Thymus (tissue), 11 donors: ENCODE data around the gene STXBP6. TPM values are rescaled to one million over a fixed set of nuclear protein-coding genes. Genes with fewer than 3 reads are reported as not detected.
"Not testable (repeated sequence)": the region's sequence is repeated elsewhere in the genome, so short reads cannot be mapped to it uniquely, and the experiment has no call there.

Experiments used
- DNase-seq, 9 donors: peaks; one replicate each; pipeline ENCODE4 v3.0.0-alpha.2; 2013; ENCODE audit warnings: low spot score in 9 of 9, low read depth in 6 of 9, missing footprints in 1 of 9
- H3K27ac ChIP-seq, 2 donors: one replicate each; pipeline ENCODE4 v1.5.1; 2013; ENCODE audit warnings: control low read depth in 1 of 2, low read depth in 1 of 2, low read length in 1 of 2, mild to moderate bottlenecking in 1 of 2, moderate library complexity in 1 of 2
- H3K27me3 ChIP-seq, 2 donors: one replicate each; pipeline ENCODE4 v1.5.1; 2013; ENCODE audit warnings: low read length in 1 of 2; ENCODE audit not compliant: control insufficient read depth in 2 of 2, insufficient read depth in 1 of 2
- H3K36me3 ChIP-seq, 2 donors: one replicate each; pipeline ENCODE4 v1.5.1; 2013; ENCODE audit warnings: low read length in 1 of 2, mild to moderate bottlenecking in 1 of 2, moderate library complexity in 1 of 2; ENCODE audit not compliant: control insufficient read depth in 2 of 2, insufficient read depth in 2 of 2
- H3K4me1 ChIP-seq, 2 donors: one replicate each; pipeline ENCODE4 v1.5.1; 2013; ENCODE audit warnings: low read length in 2 of 2; ENCODE audit not compliant: control insufficient read depth in 2 of 2, insufficient read depth in 2 of 2
- H3K4me3 ChIP-seq, 2 donors: one replicate each; pipeline ENCODE4 v1.5.1; 2013; ENCODE audit warnings: low read length in 2 of 2, control low read depth in 1 of 2, mild to moderate bottlenecking in 1 of 2
- H3K9me3 ChIP-seq, 2 donors: one replicate each; pipeline ENCODE4 v1.5.1; 2013; ENCODE audit warnings: low read length in 1 of 2, mild to moderate bottlenecking in 1 of 2; ENCODE audit not compliant: control insufficient read depth in 2 of 2, insufficient read depth in 1 of 2
- WGBS: extraction: QIAGEN DNeasy Blood & Tissue Kit; methylation state at CpG from one replicate; pipeline ENCODE4 v1.1.7; 2013; 5-methylcytosine and 5-hydroxymethylcytosine counted together
- polyA plus RNA-seq: library from polyadenylated mRNA; stranded (reverse); fragments of 200-250 nt; gene quantifications from one replicate; pipeline ENCODE4 v1.2.3, GENCODE V29; 2013
- total RNA-seq: library from RNA; stranded (reverse); fragments of 120-200 nt; gene quantifications from one replicate; pipeline ENCODE4 v1.2.4, GENCODE V29; 2013
- donor health status: healthy.

STXBP6 gene
- total and polyA plus RNA-seq, 2 donors = 6.9 to 8.3 TPM

DNA sequence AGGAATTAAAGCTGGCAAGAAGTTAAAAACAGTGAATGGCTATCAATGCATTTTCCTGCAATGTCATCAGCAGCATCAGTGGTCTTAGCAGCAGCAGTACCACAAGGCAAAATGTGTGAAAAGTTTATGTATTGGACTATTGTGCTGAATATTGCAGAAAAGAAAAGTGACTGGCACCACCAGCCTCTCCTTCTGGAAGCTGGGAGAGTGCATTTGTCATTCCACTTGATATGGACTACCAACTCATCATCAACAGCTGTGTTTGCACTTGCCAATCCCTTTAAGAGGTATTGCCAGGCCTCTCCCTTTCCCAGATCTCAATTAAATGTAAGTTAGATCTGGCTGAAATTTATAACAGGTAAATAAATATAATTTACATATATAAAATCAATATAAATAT, 265.0 kb downstream of the STXBP6 start:
- Histone ChIP-seq H3K27me3 (no peaks in the 10 kb centered on the region), H3K4me1 (no peaks in the 10 kb centered on the region), H3K27ac (no peak overlapping the region), H3K9me3 (no peaks in the 10 kb centered on the region), H3K4me3 (no peak overlapping the region), H3K36me3 (no peaks in the 10 kb centered on the region)
- DNase-seq = no peak

DNA sequence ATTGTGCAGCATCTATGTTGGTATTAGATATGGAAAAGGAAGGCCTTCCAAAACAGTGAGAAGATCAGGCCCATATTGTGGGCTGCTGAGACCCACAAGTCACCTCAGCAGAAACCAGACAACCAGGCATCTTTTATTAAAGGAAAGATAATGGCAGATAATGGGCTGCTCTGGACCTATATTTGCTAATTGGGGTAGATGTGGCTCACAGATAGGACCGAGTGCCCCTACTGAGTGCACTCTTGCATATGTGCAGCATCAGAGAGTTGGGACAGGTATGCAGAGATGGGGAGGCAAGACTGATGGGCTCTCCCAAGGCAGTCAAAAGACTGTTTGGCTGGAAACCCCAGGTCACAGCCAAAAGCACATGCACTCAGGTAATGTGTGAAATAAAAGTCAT, 266.2 kb downstream of the STXBP6 start:
- no peak for DNase-seq
- Histone ChIP-seq H3K4me1 (no peaks in the 10 kb centered on the region), H3K36me3 (no peaks in the 10 kb centered on the region), H3K9me3 (no peaks in the 10 kb centered on the region), H3K4me3 (no peak overlapping the region), H3K27ac (no peak overlapping the region), H3K27me3 (no peaks in the 10 kb centered on the region)
- WGBS = 95% methylated on average over 1 of the region's 1 CpG

DNA sequence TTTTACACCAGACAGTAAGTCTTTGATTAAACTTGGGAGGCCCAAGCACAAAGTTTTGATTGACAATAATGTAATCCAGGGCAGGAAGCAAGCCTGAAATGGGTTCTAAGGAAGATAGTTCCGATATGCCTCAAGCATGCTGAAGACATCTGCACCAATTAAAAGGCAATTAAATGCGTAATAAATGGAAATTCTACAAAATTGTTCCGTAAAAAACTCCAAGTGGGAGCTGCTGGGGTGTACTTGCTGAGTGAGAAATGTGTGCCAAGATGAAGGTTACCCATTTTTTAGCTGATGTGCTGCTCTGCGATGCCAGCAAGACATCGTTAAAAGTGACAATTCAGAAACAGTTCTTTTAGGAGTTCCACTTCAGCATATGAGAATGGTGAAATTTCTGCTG, 269.7 kb downstream of the STXBP6 start:
- Histone ChIP-seq H3K27me3 (no peaks in the 10 kb centered on the region), H3K4me1 (no peaks in the 10 kb centered on the region), H3K27ac (no peak overlapping the region), H3K4me3 (no peak overlapping the region), H3K9me3 (no peaks in the 10 kb centered on the region), H3K36me3 (no peaks in the 10 kb centered on the region)
- 97% methylated on average over 5 of the region's 5 CpGs for WGBS
- DNase-seq = no peak

DNA sequence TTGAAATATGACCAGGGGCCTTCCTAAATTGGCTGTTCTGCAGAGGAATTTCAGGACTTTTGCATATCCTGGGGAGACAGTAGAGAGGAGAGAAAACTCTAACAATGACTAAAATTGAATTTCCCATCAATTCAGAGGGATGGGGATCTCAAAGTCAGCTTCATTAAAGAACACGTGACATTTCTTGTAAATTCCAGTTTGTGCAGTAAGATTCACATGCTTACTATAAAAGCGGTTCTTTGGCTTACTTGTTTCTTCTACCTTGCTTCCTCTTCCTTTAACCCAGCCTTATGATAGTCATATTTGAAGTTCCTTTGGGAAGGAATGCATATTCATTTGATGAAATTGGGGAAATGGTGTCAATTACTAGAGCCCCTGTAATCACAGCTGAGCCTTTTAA, 272.3 kb downstream of the STXBP6 start:
- no peaks in the 10 kb centered on the region for H3K36me3 ChIP-seq
- no peak for DNase-seq
- H3K4me1 ChIP-seq = no peaks in the 10 kb centered on the region
- 94% methylated on average over 2 of the region's 2 CpGs for WGBS
- H3K27ac ChIP-seq = no peak overlapping the region
- no peaks in the 10 kb centered on the region for H3K27me3 ChIP-seq
- H3K9me3 ChIP-seq = no peaks in the 10 kb centered on the region
- no peak overlapping the region for H3K4me3 ChIP-seq

DNA sequence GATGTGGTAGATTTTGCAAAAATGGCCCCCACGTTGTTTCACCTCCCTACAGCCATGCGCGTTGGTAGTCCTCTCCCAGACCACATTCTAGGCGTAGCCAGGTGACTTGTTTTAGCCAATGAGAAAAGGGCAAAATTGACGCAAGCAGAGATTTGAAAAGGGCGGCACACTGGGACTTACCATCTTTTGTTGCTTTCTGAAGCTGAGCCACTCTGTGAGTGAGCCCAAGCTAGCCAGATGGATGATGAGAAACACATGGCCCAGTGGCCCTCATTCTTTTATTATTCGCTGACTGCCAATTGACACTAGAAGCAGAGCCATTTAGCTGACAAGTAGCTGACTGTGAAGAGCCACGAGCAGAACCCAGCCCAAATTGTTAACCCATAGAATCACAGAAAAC, 274.0 kb downstream of the STXBP6 start:
- 97% methylated on average over 8 of the region's 8 CpGs for WGBS
- Histone ChIP-seq H3K36me3 (no peaks in the 10 kb centered on the region), H3K27me3 (no peaks in the 10 kb centered on the region), H3K4me3 (no peak overlapping the region), H3K4me1 (no peaks in the 10 kb centered on the region), H3K9me3 (no peaks in the 10 kb centered on the region), H3K27ac (no peak overlapping the region)
- no peak for DNase-seq

DNA sequence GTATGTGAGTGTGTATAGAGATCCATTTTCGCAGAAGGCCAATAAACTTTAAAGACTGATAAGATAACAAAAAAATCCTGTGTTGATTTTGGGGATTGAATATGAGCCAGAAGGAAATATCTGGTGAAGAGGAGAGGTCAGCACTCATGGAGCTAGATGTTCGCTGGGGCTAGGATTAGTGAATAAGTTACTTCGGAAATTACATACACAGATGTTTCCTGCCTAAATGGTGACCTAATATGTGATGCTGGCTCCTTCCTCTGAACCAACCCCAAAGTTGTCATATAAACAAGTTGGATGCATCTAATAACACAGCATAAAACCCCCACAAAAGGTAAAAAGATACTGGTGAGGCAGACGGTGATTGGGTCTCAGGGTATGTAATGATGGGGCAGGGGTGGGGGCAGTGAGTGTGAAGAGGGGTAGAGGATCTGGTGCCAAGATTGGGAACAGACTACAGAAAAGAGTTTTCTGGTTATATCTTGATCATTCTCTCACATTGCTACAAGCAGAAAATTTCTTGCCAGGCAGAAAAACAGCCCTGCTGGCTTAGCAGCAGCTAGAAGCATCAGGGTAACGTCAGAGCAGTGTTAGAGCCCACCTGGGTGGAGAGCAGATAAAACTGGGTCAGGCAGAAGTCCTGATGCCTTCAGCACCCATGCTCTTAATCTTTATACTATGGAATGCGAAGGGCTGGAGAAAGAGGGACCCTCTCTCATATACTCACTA, 275.6 kb downstream of the STXBP6 start:
- no peak for DNase-seq
- no peak overlapping the region for H3K27ac ChIP-seq
- H3K4me1 ChIP-seq = no peaks in the 10 kb centered on the region
- H3K9me3 ChIP-seq = no peaks in the 10 kb centered on the region
- no peak overlapping the region for H3K4me3 ChIP-seq
- no peaks in the 10 kb centered on the region for H3K27me3 ChIP-seq
- no peaks in the 10 kb centered on the region for H3K36me3 ChIP-seq
- 29% methylated on average over 6 of the region's 6 CpGs for WGBS

DNA sequence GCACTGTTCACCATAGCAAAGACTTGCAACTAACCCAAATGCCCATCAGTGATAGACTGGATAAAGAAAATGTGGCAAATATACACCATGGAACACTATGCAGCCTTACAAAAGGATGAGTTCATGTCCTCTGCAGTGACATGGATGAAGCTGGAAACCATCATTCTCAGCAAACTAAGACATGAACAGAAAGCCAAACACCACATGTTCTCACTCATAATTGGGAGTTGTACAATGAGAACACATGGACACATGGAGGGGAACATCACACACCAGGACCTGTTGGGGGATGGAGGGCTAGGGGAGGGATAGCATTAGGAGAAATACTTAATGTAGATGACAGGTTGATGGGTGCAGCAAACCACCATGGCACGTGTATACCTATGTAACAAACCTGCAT, 276.4 kb downstream of the STXBP6 start:
- H3K4me3 ChIP-seq, H3K36me3 ChIP-seq, DNase-seq, H3K4me1 ChIP-seq, H3K27me3 ChIP-seq, H3K27ac ChIP-seq, H3K9me3 ChIP-seq: not testable (repeated sequence)
- 74% methylated on average over 1 of the region's 1 CpG for WGBS

DNA sequence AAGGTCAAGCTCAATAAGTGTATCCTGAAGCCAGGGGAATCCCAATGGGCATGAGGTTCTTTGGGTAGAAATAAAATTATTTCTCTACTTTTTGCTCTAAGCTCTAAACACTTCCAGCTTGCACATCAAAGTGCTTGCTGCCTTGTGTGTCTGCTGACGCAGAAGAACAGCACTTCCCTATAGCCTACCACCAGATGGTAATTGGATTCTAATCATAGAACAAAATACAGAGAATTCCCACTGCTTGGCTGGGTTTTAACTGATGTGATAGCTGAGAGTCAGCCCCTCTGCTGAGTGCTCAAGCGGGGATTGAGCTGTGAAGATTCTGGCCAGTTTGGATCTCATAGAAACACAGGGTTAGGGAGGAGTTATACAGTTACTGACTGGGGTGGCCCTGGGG, 283.5 kb downstream of the STXBP6 start:
- Histone ChIP-seq H3K27me3 (no peaks in the 10 kb centered on the region), H3K27ac (no peak overlapping the region), H3K36me3 (no peaks in the 10 kb centered on the region), H3K9me3 (no peaks in the 10 kb centered on the region), H3K4me3 (no peak overlapping the region), H3K4me1 (no peaks in the 10 kb centered on the region)
- no peak for DNase-seq
- WGBS = 74% methylated on average over 2 of the region's 2 CpGs

DNA sequence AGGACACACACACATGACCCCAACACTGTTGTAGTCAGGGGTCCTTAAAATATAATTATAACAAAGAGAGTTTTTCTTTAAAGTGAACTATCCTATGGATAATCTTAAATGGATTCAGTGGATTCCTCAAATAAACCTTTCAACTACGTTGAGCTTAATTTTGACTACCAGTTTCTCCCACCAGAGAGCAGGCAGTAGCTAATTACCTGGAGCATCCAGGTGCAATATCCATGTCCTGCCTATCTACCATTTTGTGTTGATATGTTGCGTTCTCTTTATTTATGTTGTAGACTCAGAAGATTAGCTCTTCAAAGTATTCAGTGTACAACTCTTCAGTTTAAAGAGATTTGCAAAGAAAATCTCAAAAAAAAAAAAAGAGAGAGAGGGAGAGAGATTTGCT, 288.8 kb downstream of the STXBP6 start:
- no peaks in the 10 kb centered on the region for H3K27me3 ChIP-seq
- no peaks in the 10 kb centered on the region for H3K36me3 ChIP-seq
- H3K4me3 ChIP-seq = no peak overlapping the region
- no peaks in the 10 kb centered on the region for H3K9me3 ChIP-seq
- WGBS = 89% methylated on average over 2 of the region's 2 CpGs
- H3K27ac ChIP-seq = no peak overlapping the region
- H3K4me1 ChIP-seq = no peaks in the 10 kb centered on the region
- no peak for DNase-seq
